ENCODE results near the gene CGRRF1.

CGRRF1 gene

DNA sequence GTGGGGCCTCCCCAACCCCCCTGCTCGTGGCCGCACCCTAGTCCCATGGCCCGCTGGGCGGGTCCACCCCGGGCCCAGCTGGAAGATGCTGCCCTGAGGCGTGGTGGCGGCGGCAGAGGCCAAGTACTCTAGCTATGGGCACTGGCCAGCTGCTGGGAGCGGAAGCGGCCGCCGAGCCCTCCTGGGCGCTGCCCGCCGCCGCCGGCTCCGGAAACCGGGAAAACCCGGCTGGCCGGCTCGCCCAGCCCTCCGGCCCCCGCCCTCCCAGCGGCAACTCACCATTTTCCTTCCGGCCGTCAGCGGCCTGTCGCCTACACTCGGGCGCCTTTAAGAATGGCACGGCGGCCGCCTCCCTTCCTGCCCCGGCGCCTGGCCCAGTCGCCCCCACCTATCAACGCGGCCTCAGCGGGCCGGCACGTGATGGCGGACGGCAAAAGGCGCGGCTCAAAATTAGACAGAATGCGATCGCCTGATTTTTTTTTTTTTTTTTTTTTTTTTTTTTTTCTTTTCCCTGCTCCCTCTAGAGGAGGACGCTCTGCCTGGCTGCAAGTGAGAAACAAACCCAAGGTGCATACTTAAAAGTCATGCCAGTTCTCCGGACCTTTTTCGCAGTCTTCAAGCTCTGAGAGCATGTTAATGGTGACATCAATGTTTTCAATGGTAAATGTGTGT lies 20.9 kb upstream of the CGRRF1 start, which contains the start of gene GMFB:
GMFB (minus strand) TSS at position 335 of the 672 bp plus-strand sequence; CDS start at position 282, 53 bp downstream.
- peak; percentile 87 for ATAC-seq (ENCODE audit: low read depth)

DNA sequence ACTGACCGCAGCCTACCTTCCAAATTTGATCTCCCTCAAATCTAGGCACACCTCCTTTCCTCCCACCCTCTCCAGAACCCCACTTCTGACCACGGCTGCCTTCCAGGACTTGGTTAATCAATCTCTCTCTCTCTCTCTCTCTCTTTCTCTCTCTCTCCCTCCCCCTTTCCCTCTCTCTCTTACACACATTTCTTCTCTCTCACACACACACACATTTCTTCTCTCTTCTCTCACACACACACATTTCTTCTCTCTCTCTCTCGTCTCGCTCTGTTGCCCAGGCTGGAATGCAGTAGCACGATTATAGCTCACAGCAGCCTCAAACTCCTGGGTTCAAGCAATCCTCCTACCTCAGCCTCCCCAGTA lies 20.4 kb upstream of the CGRRF1 start:
- ATAC-seq (ENCODE audit: low read depth) (peak; percentile 1; the same call in 2 of the 3 replicates), DNase-seq (ENCODE audit: low spot score) (no peak)
- TF ChIP-seq, protein P1, sequence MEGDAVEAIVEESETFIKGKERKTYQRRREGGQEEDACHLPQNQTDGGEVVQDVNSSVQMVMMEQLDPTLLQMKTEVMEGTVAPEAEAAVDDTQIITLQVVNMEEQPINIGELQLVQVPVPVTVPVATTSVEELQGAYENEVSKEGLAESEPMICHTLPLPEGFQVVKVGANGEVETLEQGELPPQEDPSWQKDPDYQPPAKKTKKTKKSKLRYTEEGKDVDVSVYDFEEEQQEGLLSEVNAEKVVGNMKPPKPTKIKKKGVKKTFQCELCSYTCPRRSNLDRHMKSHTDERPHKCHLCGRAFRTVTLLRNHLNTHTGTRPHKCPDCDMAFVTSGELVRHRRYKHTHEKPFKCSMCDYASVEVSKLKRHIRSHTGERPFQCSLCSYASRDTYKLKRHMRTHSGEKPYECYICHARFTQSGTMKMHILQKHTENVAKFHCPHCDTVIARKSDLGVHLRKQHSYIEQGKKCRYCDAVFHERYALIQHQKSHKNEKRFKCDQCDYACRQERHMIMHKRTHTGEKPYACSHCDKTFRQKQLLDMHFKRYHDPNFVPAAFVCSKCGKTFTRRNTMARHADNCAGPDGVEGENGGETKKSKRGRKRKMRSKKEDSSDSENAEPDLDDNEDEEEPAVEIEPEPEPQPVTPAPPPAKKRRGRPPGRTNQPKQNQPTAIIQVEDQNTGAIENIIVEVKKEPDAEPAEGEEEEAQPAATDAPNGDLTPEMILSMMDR (IDR thresholded peaks at IDR 0.05; ENCODE audit: poor library complexity, severe bottlenecking): peak; percentile 33
- H3K4me1 ChIP-seq (ENCODE audit: insufficient read depth, poor library complexity, severe bottlenecking): peaks cover 10% of the 10 kb centered on the region
- peak overlapping the region; percentile 85 for H3K27ac ChIP-seq (ENCODE audit: poor library complexity, severe bottlenecking)
- no peaks in the 10 kb centered on the region for H3K27me3 ChIP-seq (ENCODE audit: insufficient read depth, poor library complexity, severe bottlenecking)
- 0 out of 2 replicates have a peak, but pooled peaks cover 3% of the 10 kb centered on the region for H3K36me3 ChIP-seq (ENCODE audit: low read depth)
- H3K4me3 ChIP-seq (ENCODE audit: severe bottlenecking): peak overlapping the region; percentile 61
- no peaks in the 10 kb centered on the region for H3K9me3 ChIP-seq (ENCODE audit: severe bottlenecking)

More for the DNA sequence above, 20.9 kb upstream of the CGRRF1 start, which contains the start of gene GMFB:
- DNase-seq (ENCODE audit: low spot score): peak; percentile 94
- TF ChIP-seq, protein P1 (IDR thresholded peaks at IDR 0.05; ENCODE audit: poor library complexity, severe bottlenecking): peak; percentile 65
- Histone ChIP-seq H3K4me1 (ENCODE audit: insufficient read depth, poor library complexity, severe bottlenecking) (peaks cover 15% of the 10 kb centered on the region), H3K9me3 (ENCODE audit: severe bottlenecking) (no peaks in the 10 kb centered on the region), H3K4me3 (ENCODE audit: severe bottlenecking) (peak within 1 kb of the TSS; percentile 61), H3K27me3 (ENCODE audit: insufficient read depth, poor library complexity, severe bottlenecking) (no peaks in the 10 kb centered on the region), H3K36me3 (ENCODE audit: low read depth) (peaks cover 4% of the 10 kb centered on the region), H3K27ac (ENCODE audit: poor library complexity, severe bottlenecking) (peak within 1 kb of the TSS; percentile 85)

DNA sequence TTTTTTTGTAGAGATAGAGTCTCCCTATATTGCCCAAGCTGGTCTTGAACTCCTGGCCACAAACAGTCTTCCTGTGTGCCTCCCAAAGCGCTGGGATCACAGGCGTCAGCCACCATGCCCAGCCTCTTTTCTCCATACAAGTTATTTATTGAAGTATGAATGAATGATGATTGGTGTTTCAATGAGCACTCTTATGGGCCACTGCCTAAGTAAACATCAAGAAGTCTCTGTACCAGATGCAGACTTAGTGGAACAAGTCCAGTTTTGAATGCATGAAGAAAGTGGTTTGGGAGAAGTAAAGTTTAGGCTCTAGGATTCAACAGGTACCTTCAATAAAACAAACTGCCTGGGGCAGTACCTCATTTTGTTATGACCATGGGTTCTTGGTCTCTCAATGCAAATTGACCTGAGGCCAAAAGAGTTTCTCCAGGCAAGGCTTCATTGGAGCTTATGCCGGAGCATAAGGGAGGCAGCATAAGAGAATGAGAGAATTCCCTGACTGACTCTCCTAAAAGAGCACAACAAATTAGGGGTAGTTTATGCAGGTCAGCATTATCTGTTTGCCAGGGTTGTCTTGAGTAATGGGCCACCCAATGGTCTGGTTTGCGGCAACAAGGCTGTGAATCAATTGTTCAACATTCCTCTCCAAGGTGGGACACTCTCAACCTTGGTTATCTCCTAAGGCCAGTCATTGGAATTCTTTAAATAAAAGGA lies 19.8 kb upstream of the CGRRF1 start:
- TF ChIP-seq, protein P1 (IDR thresholded peaks at IDR 0.05; ENCODE audit: poor library complexity, severe bottlenecking): no peak
- Histone ChIP-seq H3K36me3 (ENCODE audit: low read depth) (0 out of 2 replicates have a peak, but pooled peaks cover 3% of the 10 kb centered on the region), H3K27me3 (ENCODE audit: insufficient read depth, poor library complexity, severe bottlenecking) (no peaks in the 10 kb centered on the region), H3K4me3 (ENCODE audit: severe bottlenecking) (peak overlapping the region; percentile 61), H3K9me3 (ENCODE audit: severe bottlenecking) (no peaks in the 10 kb centered on the region), H3K27ac (ENCODE audit: poor library complexity, severe bottlenecking) (peak overlapping the region; percentile 85), H3K4me1 (ENCODE audit: insufficient read depth, poor library complexity, severe bottlenecking) (peaks cover 10% of the 10 kb centered on the region)
- ATAC-seq (ENCODE audit: low read depth) (no peak), DNase-seq (ENCODE audit: low spot score) (no peak)

DNA sequence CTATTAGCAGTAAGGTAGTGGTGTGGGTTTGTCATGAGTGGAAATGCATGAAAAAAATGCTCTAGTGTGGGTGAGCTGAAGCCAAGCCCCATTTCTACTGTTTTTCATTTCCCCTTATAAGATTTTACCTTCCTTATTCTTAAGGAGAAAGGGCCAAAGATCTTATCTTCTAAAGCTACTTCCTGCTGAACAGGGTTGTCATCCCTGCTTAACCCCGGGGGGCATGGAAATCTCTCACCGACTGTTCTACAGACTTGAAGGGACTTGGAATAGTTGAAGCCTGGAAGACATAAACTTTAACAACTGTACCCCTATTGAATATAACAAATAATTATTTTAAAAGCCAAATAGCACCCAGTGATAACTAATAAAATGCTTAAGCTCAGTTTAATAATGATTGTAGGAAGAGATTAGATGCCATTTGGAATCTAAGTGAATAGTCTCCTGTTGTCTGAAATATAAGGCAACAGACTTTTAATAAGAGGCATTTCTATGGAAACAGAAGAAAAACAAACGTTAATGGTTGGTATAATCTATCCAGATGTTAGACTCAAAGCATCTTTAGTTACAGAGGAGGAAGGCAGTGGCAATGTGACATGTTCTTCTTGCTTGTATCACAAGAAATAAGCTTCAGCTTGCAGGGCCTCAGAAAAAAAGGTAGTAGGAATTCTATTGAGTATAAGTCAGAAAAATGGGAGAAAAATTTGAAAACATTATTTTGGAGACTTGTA lies 19.1 kb upstream of the CGRRF1 start:
- H3K27ac ChIP-seq (ENCODE audit: poor library complexity, severe bottlenecking): no peak overlapping the region

More for the DNA sequence above, 19.1 kb upstream of the CGRRF1 start:
- ATAC-seq (ENCODE audit: low read depth): no peak
- Histone ChIP-seq H3K27me3 (ENCODE audit: insufficient read depth, poor library complexity, severe bottlenecking) (no peaks in the 10 kb centered on the region), H3K36me3 (ENCODE audit: low read depth) (0 out of 2 replicates have a peak, but pooled peaks cover 3% of the 10 kb centered on the region), H3K9me3 (ENCODE audit: severe bottlenecking) (no peaks in the 10 kb centered on the region), H3K4me1 (ENCODE audit: insufficient read depth, poor library complexity, severe bottlenecking) (peaks cover 10% of the 10 kb centered on the region), H3K4me3 (ENCODE audit: severe bottlenecking) (no peak overlapping the region)
- TF ChIP-seq, protein P1 (IDR thresholded peaks at IDR 0.05; ENCODE audit: poor library complexity, severe bottlenecking): no peak
- no peak for DNase-seq (ENCODE audit: low spot score)
